Nucleus accumbens (tissue), 56 donors: Measurements from ENCODE around the gene NFATC2.

Source experiments
- DNase-seq, 56 donors: peaks; one replicate each; lab custom pipeline; 2025; lab: John Stamatoyannopoulos, UW

Gene NFATC2

GRCh38 chr20:51423290-51423667 lies 119.2 kb downstream of the NFATC2 start:
- no peak for DNase-seq

DNA sequence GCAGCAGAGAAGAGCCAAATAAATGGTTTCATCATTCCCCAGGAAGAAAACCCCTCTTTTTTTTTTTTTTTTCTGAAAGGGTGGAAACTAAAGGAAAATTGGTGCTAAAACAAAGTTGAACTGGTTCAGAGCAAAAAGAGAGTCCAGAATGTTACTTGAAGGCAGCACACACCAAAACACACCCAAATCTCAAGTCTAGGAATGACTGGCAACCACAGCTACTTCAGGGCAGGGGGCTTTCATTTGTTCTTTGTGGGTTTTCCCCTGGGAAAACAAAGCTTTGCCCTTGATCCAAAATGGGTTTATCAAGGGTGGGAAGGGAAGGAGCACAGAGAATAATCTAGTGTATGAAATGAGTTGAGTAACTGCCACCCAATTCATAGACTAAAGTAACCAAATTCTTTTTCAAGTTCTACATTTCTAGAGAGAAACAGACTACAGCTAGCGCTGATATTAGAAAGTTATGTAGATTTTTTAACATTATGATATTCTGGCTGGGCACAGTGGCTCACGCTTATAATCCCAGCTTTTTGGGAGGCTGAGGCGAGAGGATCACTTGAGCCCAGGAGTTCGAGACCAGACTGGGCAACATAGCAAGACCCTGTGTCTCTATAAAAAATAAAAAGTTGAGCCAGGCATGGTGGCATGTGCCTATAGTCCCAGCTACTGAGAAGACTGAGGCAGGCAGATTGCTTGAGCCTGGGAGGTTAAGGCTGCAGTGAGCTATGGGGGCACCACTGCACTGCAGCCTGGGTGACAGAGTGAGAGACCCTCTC lies 119.8 kb downstream of the NFATC2 start:
- DNase-seq = no peak

GRCh38 chr20:51420805-51421204 lies 121.7 kb downstream of the NFATC2 start:
- DNase-seq = no peak

GRCh38 chr20:51420111-51420510 lies 122.4 kb downstream of the NFATC2 start:
- DNase-seq = no peak

DNA sequence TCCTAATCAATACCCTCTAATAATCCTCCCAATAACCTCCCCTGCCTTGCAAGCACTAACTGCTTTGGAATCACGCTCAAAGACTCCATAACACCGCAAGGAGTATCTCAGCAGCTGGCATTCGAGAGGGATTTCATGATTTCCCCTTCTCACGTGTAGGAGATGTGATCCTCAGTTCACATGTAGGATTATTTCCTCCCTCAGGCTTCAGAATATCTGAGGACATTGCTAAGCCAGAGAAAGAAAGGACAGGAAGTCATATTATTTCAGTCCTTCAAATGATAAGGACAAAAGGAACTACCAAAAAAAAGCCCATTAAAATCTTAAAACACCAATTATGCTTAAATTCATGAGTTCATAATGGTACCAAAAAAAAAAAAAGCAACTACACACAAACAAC lies 122.9 kb downstream of the NFATC2 start:
- DNase-seq = no peak

DNA sequence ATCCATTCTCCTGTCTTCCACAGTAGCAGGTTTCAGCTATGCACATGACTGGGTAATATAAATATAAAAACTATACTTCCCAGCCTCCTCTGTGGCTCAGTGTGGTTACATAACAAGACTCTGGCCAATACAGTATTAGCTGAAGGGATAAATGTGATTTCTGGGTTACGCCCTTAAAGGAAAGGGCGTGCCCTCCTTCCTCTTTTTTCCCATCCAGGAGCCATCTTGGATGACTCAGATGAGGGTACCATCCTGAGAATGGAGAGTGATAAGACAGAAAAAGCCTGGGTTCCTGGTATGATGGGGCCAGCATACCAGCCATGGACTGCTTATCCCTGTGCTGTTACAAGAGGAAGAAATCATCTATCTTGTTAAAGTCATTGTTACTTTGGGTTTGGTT lies 123.3 kb downstream of the NFATC2 start:
- DNase-seq = no peak

GRCh38 chr20:51418137-51418529 lies 124.4 kb downstream of the NFATC2 start:
- DNase-seq = no peak

DNA sequence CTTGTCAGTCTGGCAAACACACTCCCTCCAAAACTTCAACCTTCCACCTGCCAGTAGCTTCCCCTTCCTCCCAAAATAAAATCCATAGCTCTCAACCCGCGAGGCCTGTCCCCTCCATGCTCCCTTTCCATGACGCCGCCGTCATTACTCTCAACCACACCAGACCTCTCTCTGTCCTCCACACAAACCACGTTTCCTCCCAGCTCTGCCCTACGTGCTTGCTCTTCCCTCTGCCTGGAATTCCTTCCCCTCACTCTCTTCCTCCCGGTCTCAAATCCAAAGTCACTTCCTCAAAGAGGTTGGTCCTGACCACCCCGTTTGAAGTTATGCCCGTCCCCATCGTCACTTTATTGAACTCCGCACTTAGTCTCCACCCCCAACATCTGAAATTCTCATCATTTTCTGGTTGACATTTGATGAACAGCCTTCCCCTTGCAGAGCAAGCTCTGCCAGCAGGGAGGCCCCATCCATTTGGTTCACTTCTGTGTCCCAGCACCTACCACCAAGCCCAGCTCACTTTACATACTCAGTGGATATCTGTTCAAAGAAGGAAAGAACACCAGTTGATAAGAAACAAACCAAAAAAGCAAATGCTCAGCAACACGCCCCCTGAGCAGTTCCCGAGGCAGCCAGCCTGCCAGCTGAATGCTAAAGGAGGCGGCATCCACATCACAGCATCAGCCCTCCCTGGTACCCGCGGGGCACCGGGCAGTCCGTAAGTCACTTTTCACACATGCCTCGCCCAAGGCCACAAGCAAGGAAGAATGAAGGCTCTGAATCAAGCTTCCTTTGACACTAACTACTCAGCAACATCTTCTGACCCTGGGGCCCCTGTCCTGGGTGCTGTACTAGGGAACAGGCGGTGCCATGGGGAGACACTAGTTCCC lies 125.0 kb downstream of the NFATC2 start:
- no peak for DNase-seq

DNA sequence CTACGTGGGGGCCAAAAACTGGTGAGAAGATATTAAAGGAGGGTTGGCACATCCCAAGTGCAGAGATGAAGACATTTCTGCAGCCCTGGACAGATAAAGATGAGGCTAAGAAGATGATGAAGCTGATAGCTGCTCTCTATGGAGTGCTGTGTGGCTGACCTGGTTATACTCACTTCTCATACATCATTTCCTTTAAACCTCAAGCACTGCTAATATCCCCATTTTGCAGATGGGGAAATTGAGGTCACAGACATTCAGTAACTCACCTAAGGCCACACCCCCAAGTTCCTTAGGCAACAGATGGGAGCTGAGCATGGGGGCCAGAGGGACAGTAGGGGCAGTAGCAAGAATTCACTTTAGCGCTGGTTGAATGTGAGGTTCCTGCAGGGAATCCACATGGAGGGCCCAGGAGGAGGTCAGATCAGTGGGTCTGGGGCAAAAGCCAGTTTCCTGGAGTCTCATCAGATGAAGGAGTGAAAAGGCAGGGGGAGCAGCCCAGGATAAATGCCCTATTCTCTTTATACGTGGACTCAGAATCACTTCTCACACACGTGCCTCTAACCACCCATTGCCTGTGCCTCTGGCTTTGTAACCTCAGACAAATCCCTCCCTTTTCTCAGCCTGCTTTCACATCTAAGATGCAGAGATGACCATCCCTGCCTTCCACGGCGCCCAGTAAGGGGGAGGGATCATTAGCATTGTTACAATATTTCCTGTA lies 125.8 kb downstream of the NFATC2 start:
- DNase-seq = no peak

- no peak for DNase-seq
Observed at GRCh38 chr20:51413857-51414256, 128.7 kb downstream of the NFATC2 start.

- DNase-seq = no peak
Observed at GRCh38 chr20:51412951-51413481, 129.5 kb downstream of the NFATC2 start.

- DNase-seq = peak in 18 of 56 donors; percentile 4 to 37 (median 19)
Observed at GRCh38 chr20:51412333-51412871, 130.1 kb downstream of the NFATC2 start.

DNA sequence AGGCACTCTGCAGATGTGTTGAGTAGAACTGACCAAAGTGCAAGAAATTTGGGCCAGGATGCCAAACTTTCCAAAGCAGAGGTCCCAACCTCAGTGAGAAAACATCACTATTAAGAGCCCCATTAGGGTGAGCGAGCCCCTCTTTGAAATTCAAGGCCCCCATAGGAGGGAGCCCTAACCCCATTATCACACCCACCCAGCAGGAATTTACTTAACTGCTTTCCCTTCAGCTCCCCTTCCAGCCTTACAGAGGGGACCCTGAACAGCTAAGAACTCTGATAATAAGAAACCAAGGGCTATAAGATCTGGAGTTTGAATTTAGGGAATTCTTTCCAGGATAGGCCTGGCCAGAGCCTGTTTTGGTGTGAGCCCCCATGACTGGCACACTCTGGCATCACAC lies 130.6 kb downstream of the NFATC2 start:
- DNase-seq = no peak

GRCh38 chr20:51410586-51411325 lies 131.8 kb downstream of the NFATC2 start:
- no peak for DNase-seq

DNA sequence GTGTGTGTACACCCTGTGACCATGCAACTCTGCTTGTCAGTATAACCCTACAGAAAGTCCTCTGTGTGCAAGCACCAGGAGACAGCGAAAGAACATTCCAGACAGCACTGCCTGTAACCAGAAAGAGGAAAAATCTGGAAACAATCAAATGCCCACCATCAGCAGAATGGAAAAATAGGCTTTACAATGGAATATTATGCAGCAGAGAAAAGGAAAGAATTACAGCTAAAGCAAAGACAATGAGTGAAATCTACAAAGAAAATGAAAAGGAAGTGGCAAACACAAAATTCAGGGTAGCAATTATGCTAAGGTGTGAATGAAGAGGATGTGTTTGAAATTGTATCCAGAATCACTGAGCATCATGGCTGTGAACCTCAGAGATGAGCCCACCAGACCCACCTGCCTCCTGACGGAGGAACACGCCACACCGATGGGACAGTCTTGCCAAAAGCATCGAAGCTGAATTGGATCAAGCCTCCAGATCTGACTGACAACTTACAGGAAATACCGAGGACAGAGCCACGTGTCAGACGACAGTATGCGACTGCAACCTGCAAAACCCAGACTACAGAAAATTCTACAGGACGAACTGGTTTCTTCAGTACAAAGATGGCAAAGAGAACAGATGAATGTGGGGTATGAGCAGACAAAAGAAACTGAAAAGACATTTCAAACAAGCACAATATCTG lies 133.2 kb downstream of the NFATC2 start:
- DNase-seq = no peak

GRCh38 chr20:51404297-51405060 lies 138.0 kb downstream of the NFATC2 start:
- DNase-seq = no peak

DNA sequence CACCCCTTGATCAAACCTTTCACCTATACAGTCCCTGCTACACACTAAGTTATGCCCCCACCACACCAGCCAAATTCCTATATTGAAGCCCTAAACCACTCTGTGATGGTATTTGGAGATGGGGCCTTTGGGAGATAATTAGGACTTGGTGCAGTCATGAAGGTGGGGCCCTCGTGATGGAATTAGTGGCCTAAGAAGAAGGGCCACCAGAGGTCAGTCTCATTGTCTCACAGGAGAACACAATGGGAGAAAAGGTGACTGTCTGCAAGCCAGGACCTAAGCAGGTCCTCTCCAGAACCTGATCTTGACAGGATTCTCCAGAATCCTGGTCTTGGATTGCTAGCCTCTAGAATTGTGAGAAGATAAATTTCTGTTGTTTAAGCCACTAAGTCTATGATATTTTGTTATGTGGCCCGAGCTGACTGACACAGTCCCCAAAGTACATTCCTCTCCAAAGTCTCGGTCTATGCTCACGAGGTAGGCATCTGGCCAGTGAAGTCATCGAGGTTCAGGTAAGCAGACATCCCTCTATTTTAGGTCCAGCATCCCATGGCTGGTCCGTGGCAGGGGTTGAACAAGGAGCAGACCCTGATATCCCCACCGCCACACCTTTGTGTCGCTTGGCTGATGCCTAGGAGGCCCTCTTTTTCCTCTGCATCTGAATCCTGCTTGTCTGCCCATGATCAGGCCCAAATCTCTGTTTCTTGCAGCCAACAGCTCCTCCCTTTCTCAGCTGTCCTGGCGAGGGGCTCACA lies 138.9 kb downstream of the NFATC2 start:
- no peak for DNase-seq

DNA sequence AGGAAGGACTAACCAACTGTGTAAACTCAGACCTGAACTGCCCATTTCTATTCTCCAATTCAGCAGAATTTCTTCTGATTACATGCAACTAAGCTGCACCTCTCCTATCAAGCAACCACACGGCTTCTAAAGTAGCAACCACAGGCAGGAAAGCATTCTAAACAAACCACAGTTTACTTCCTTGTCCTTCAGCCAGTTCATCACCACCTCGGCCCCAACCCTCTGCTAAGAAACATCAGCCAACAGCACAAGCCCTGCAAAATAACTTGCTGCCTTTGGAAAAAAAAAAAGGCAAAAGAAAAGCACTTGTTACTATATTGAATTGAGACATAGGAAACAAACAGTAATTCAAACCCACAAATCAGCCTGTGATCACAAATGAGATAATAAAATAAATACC lies 140.3 kb downstream of the NFATC2 start:
- DNase-seq = no peak
